ENCODE results near the gene RAB24. TPM values are rescaled to one million over a fixed set of nuclear protein-coding genes. Genes with fewer than 3 reads are reported as not detected.

The RAB24 gene
- 16.9 and 25.1 TPM in 2 replicates for total RNA-seq

DNA sequence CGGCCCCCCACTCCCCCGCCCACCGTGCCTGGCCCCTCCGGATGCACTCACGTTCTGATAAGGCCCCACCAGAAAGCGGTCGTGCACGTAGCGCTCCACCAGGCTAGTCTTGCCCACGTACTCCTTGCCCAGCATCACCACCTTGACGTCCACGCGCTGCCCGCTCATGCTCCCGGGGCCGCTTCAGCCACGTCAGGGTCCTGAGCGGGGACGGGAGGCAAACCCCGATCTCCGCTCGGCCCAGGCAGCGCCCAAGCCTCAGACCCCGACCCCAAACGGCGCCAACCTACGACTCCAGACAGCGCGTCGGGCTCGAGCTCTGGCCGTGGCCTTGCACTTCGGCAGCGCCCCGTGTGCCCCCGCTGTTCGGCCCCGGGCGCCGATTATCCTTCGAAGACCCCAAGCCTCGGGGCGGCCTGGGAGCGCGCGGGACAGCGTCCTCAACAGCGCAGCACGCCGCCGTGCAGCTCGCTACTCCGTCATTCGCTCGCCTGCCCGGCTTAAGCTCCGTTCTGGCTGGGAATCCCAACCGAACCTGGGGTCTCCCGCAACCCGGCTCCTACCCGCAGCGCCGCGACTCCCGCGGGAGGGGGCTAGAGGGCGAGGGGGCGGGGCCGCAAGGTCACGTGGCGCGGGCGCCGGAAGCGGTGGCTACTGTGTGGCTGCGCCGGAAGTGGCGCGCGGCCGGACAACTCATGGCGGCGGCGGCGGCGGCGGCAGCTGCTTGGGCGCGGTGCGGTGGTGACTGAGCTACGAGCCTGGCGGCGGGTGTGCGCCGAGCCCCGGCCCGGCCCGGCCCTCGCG is at the start of gene RAB24, which contains the start of gene PRELID1:
Gene RAB24, minus strand, starts transcription at position 599 of the 804 bp plus-strand sequence. Its CDS starts 431 bp downstream, at position 168.
Gene PRELID1, plus strand, starts transcription at position 679 of the 804 bp plus-strand sequence. CDS start 187 bp downstream, outside the sequence.

DNA sequence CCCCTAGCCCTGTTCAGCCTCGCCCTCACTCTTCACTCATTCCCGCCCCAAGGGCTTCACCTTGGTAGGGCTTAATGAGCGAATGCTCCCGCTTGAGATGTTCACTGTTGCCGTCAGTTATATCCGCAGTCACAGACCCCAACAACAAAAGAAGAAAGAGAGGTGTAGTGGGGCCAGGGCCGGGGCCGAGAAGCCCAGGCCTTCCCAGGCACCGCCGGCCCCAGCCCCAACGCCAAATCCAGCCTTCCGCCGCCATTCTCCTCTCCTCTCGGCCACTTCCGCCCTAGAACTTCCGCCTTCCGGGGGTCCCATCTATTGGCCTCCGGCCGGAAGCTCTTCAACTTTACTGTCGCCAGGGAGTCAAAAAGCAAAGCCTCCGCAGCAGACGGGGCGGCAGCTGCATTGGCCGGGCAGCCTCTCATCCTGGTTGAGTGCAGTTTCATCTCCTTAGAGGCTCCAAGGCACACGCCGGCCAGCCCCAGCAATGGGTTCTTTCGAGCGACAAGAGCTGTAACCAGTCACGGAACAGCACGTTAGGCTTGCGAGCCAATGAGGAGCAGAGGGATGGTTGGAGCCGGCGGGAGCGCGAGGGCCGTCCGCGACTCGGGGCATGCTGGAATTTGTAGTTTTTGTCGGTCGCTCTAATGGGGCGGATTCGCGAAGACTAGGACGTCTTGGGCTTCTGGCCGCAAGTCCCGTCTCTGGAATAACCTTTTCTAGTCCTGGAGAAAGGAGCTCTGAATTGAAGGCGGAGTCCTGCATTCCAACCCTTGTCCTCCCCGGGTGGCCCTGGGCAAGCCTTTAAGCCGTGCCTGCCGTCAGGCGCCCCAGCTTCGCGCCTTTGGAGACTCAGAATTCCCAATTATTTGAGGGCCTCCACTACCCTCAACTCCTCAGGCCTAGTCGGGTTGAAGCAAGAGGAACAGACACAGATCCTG is 48.1 kb upstream of the RAB24 start, which contains the start of gene LMAN2:
Gene LMAN2, minus strand, starts transcription at position 277 of the 938 bp plus-strand sequence. Its CDS starts 21 bp downstream, at position 256.

DNA sequence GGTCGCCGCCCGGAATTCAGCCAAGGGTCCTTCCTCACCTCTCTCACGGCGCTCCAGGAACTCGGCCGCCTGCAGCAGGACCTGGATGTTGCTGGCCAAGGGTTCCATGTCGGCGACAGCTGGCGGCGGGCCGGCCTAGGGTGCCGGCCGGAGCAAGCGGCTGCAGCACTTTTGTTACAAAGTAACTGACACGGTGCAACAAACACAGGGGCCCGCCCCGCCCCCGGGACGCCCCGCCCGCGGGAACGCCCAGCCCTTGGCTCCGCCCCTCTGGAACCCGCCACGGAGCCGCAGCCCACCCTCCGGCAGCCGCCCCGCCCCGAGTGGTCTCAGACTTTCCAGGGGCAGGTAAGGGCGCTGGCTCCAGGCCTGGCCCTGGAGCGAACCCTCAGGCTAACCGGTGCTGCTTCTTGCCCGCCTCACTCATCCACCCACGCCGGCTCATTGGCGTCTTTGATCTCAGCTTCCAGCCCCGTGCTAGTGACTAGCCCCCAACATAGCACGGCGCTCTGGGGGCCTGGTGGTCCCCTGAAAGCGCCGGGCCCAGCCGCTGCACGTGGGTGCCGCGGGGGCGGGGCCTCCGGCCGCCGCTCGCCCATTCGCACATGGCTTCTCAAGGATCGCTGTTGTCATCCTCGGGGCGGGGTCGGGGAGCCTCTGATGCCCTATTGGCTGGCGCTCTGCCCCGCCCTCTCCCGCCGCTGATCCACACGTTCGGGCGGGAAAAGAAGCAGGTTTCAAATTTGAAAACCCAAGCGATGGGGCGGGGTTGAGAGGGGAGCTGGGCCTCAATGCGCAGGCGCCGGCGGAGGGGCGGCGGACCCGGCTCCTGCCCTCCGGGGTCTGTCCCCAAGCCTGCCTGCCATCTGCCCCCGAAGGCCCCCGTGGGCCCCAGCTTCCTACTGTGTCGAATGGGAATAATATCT is 8.5 kb upstream of the RAB24 start, which contains the start of gene MXD3:
Gene MXD3, minus strand, starts transcription at position 176 of the 926 bp plus-strand sequence. Its CDS starts 68 bp downstream, at position 108.

Other genes starting within 250 kb of the RAB24 start
- gene FGFR4, start 216.8 kb downstream of the RAB24 start, total RNA-seq: 0.81 and 1.3 TPM in 2 replicates
- gene NSD1, start 169.9 kb downstream of the RAB24 start, total RNA-seq: 39.6 and 58.1 TPM in 2 replicates
- 55.8 and 65.1 TPM in 2 replicates for gene PRELID1, start 80 bp upstream of the RAB24 start, total RNA-seq
- 2.3 and 3.1 TPM in 2 replicates for gene MXD3, start 8.2 kb upstream of the RAB24 start, total RNA-seq
- gene LMAN2, start 47.9 kb upstream of the RAB24 start, total RNA-seq: 234 and 285 TPM in 2 replicates
- 0.49 and 1.7 TPM in 2 replicates for gene RGS14, start 54.2 kb upstream of the RAB24 start, total RNA-seq
- gene SLC34A1, start 80.7 kb upstream of the RAB24 start, total RNA-seq: not detected in 2 replicates
- gene PFN3, start 96.9 kb upstream of the RAB24 start, total RNA-seq: not detected in 2 replicates
- 0.12 TPM in 1 of 2 replicates, not detected in the other for gene F12, start 105.8 kb upstream of the RAB24 start, total RNA-seq
- 17.0 and 18.3 TPM in 2 replicates for gene GRK6, start 123.0 kb upstream of the RAB24 start, total RNA-seq
- 8.6 and 14.6 TPM in 2 replicates for gene PRR7, start 143.1 kb upstream of the RAB24 start, total RNA-seq
- gene DBN1, start 169.9 kb upstream of the RAB24 start, total RNA-seq: 130 and 152 TPM in 2 replicates
- gene PDLIM7, start 193.9 kb upstream of the RAB24 start, total RNA-seq: 258 and 260 TPM in 2 replicates
- gene DOK3, start 206.1 kb upstream of the RAB24 start, total RNA-seq: 1.9 and 3.9 TPM in 2 replicates
- 52.9 and 63.6 TPM in 2 replicates for gene DDX41, start 213.2 kb upstream of the RAB24 start, total RNA-seq

Data from hair follicle dermal papilla cell (primary cell).